ENCODE results near the gene ADAMTSL3. TPM values are rescaled to one million over a fixed set of nuclear protein-coding genes. Genes with fewer than 3 reads are reported as not detected.

The ADAMTSL3 gene
- total RNA-seq, 1 donor from 2014 or later, result 0.07 TPM

DNA sequence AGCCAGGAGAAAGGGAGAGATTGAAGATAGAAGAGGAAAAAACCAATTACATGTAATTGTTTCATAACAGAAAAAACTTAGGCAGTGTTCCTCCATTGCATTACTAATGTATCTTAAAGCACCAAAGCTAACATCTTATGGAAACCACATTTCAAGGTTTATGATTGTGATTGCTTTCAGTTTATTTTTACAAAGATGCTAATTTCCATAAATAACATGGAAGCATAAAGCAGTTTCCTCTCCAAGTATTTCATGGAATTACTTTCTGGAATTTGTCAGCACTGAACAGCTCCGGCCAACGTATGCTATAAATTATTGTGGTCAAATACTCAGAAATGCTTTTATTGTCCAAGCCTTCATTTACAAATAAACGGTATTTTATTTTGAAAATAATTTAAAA lies 11.6 kb downstream of the ADAMTSL3 start:
- Mint-ChIP-seq H3K4me3 (ENCODE audit: low read depth) (no peak overlapping the region), H3K9me3 (no peaks in the 10 kb centered on the region), H3K4me1 (ENCODE audit: low read depth) (no peaks in the 10 kb centered on the region), H3K36me3 (ENCODE audit: low read depth) (no peaks in the 10 kb centered on the region), H3K27me3 (ENCODE audit: low read depth) (peaks cover 3% of the 10 kb centered on the region), H3K27ac (no peak overlapping the region)
- DNase-seq (ENCODE audit: low spot score), result no peak
- intact Hi-C loops (cut with micrococcal nuclease), result no loop called here

GRCh38 chr15:83670672-83671229 lies 16.8 kb downstream of the ADAMTSL3 start:
- intact Hi-C loops (cut with micrococcal nuclease), result no loop called here
- no peaks in the 10 kb centered on the region for H3K36me3 Mint-ChIP-seq (ENCODE audit: low read depth)
- no peak overlapping the region for H3K4me3 Mint-ChIP-seq (ENCODE audit: low read depth)
- H3K9me3 Mint-ChIP-seq, result no peaks in the 10 kb centered on the region
- DNase-seq (ENCODE audit: low spot score), result no peak
- H3K27ac Mint-ChIP-seq, result no peak overlapping the region
- peaks cover 3% of the 10 kb centered on the region for H3K27me3 Mint-ChIP-seq (ENCODE audit: low read depth)
- no peaks in the 10 kb centered on the region for H3K4me1 Mint-ChIP-seq (ENCODE audit: low read depth)

GRCh38 chr15:83671603-83672002 lies 17.7 kb downstream of the ADAMTSL3 start:
- Mint-ChIP-seq H3K9me3 (peaks cover 4% of the 10 kb centered on the region), H3K4me3 (ENCODE audit: low read depth) (no peak overlapping the region), H3K36me3 (ENCODE audit: low read depth) (no peaks in the 10 kb centered on the region), H3K27ac (no peak overlapping the region), H3K27me3 (ENCODE audit: low read depth) (peaks cover 3% of the 10 kb centered on the region), H3K4me1 (ENCODE audit: low read depth) (peaks cover 4% of the 10 kb centered on the region)
- intact Hi-C loops (cut with micrococcal nuclease), result no loop called here
- DNase-seq (ENCODE audit: low spot score), result no peak

DNA sequence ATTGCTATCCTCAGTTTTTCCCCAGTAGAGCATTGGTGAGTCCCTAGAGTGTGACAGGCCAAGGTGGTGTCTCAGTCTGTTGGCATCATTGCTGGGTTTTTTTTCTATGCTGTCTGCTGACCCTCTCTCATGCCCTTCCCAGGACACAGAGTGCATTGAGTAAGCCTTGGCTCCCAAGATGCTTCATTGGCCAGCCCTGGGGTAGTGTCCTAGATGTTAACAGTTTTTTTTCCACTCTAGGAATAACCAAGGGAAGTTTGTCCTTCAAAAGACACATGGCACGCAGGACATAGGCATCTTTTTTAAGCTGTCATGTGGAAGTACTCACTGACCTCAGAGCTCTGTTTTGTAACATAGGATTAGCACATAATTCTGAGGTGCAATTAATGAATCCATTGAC lies 19.5 kb downstream of the ADAMTSL3 start:
- no peak overlapping the region for H3K4me3 Mint-ChIP-seq (ENCODE audit: low read depth)

DNA sequence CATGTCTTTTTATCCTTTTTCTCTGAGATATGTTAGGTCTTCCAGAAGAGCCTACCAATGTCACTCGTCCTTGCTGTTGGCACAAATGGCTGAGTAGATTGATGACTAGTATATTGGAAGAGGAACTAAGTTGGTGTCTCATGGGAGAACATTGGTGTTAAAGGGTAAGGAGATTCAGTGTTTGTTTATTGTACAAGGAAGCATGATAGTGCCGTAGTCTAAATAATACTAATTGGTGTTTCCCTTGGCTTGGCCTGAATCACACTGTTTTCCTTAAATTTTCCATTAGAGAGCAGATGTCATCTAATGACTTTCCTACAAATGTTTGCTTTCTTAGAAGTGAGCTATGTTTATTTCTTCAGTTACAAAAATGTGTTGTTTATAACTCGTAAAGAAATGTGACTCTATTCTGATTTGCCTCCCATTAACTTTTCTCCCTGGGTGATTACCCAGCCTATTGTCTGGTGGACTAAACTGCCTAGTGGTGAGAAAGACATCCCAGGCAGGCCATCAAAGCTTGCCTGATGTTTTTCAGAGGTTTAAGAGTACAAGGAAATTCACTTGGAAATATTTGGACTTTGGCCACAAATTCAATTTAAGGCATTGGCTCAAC lies 28.7 kb downstream of the ADAMTSL3 start:
- no peak for DNase-seq (ENCODE audit: low spot score)
- intact Hi-C loops (cut with micrococcal nuclease), result no loop called here
- Mint-ChIP-seq H3K9me3 (no peaks in the 10 kb centered on the region), H3K4me3 (ENCODE audit: low read depth) (no peak overlapping the region), H3K4me1 (ENCODE audit: low read depth) (no peaks in the 10 kb centered on the region), H3K36me3 (ENCODE audit: low read depth) (no peaks in the 10 kb centered on the region), H3K27me3 (ENCODE audit: low read depth) (no peaks in the 10 kb centered on the region), H3K27ac (no peak overlapping the region)

More for the DNA sequence above, 19.5 kb downstream of the ADAMTSL3 start:
- Mint-ChIP-seq H3K9me3 (peaks cover 4% of the 10 kb centered on the region), H3K4me1 (ENCODE audit: low read depth) (peaks cover 4% of the 10 kb centered on the region), H3K27me3 (ENCODE audit: low read depth) (no peaks in the 10 kb centered on the region), H3K27ac (no peak overlapping the region), H3K36me3 (ENCODE audit: low read depth) (no peaks in the 10 kb centered on the region)
- DNase-seq (ENCODE audit: low spot score), result no peak
- intact Hi-C loops (cut with micrococcal nuclease), result no loop called here

DNA sequence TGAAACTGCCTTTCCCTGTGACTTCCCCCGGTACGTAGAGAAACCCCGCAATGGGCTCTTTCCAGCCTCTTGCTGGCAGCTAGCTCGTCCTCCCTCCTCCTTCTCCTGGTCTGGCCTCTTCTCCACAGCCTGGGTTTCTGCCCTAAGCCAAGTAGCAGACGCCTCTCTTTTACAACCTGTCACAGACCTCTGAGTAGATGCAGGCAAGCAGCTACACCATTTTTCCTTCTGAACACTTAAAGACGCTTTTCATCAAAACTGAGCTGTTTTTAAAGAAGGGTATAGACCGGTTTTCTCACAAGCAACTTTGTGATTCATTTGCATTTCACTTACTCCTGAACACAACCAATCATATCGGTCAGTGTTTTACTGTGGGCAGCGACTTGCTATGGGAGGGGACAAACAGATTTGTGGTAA lies 32.0 kb downstream of the ADAMTSL3 start:
- no peak for DNase-seq (ENCODE audit: low spot score)
- H3K4me1 Mint-ChIP-seq (ENCODE audit: low read depth), result no peaks in the 10 kb centered on the region
- H3K36me3 Mint-ChIP-seq (ENCODE audit: low read depth), result no peaks in the 10 kb centered on the region
- H3K9me3 Mint-ChIP-seq, result no peaks in the 10 kb centered on the region
- H3K27me3 Mint-ChIP-seq (ENCODE audit: low read depth), result peaks cover 2% of the 10 kb centered on the region
- H3K27ac Mint-ChIP-seq, result no peak overlapping the region
- no peak overlapping the region for H3K4me3 Mint-ChIP-seq (ENCODE audit: low read depth)
- intact Hi-C loops (cut with micrococcal nuclease), result no loop called here

- intact Hi-C loops (cut with micrococcal nuclease), result no loop called here
- no peak overlapping the region for H3K4me3 Mint-ChIP-seq (ENCODE audit: low read depth)
- no peaks in the 10 kb centered on the region for H3K4me1 Mint-ChIP-seq (ENCODE audit: low read depth)
- H3K27ac Mint-ChIP-seq, result no peak overlapping the region
- DNase-seq (ENCODE audit: low spot score), result no peak
- H3K36me3 Mint-ChIP-seq (ENCODE audit: low read depth), result no peaks in the 10 kb centered on the region
- peaks cover 2% of the 10 kb centered on the region for H3K27me3 Mint-ChIP-seq (ENCODE audit: low read depth)
- no peaks in the 10 kb centered on the region for H3K9me3 Mint-ChIP-seq
Observed at GRCh38 chr15:83688201-83688600, 34.3 kb downstream of the ADAMTSL3 start.

DNA sequence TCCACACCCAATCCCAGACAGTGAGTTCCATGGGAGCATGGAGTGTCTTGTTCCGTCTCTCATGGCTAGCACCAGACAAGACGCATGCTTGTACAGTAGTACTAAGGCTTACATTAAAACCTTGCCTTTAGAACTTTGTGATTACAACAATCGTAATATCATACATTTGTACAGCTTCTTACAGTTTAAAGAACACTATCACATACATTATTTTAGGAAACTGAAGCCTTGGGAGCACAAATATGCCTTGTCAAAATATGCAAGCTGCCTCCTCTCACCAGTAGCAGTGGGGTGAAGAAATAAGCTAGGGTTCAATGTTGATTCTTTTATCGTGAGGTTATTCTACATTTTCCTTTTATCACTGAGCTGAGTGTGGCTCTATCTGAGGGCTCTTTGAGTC lies 36.8 kb downstream of the ADAMTSL3 start:
- H3K27me3 Mint-ChIP-seq (ENCODE audit: low read depth), result peaks cover 2% of the 10 kb centered on the region
- H3K4me1 Mint-ChIP-seq (ENCODE audit: low read depth), result no peaks in the 10 kb centered on the region
- intact Hi-C loops (cut with micrococcal nuclease), result no loop called here
- no peak for DNase-seq (ENCODE audit: low spot score)
- no peak overlapping the region for H3K4me3 Mint-ChIP-seq (ENCODE audit: low read depth)
- H3K9me3 Mint-ChIP-seq, result no peaks in the 10 kb centered on the region
- no peak overlapping the region for H3K27ac Mint-ChIP-seq
- H3K36me3 Mint-ChIP-seq (ENCODE audit: low read depth), result no peaks in the 10 kb centered on the region

DNA sequence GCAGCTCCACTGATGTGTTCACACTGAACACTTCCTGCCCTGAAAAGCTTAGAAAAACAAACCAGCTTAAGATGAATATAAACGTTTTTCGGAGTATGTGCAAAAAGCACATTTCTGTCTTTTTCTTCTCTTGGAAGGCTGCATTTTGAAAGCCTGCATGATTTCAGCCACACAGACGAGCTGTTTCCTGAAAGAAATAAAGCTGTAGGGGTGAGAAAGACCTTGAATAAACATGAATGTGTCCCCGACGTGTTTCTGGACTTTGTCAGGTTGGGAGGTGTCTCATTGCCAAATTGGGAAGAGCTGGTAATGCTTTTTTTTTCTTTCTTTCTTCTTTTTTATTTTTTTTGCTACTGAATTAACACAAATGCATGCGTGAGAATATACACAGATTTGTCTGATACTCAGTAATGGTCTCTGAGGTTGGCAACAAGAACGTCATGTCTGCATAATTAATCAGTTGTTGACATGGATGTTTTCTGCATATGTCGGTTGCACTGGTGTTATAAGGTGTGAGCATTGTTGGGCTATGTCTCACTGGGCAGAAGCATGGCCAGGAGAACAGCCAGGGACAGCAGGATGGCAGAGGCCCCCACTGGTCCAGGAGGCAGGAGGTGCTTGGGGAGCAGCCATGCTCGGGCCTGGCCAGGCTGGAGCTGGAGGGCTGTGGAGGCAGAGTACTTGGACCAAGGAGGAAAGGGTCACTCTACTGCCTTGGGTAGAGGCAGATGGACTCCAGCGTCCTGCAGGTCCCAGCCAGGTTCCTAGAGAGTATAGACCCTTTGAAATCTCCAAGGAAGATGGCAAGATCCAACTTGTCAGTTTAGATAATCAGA lies 39.0 kb downstream of the ADAMTSL3 start:
- H3K36me3 Mint-ChIP-seq (ENCODE audit: low read depth), result no peaks in the 10 kb centered on the region
- H3K9me3 Mint-ChIP-seq, result no peaks in the 10 kb centered on the region
- H3K4me3 Mint-ChIP-seq (ENCODE audit: low read depth), result no peak overlapping the region
- intact Hi-C loops (cut with micrococcal nuclease), result no loop called here
- H3K27me3 Mint-ChIP-seq (ENCODE audit: low read depth), result peaks cover 2% of the 10 kb centered on the region
- H3K4me1 Mint-ChIP-seq (ENCODE audit: low read depth), result no peaks in the 10 kb centered on the region
- no peak for DNase-seq (ENCODE audit: low spot score)
- H3K27ac Mint-ChIP-seq, result no peak overlapping the region

DNA sequence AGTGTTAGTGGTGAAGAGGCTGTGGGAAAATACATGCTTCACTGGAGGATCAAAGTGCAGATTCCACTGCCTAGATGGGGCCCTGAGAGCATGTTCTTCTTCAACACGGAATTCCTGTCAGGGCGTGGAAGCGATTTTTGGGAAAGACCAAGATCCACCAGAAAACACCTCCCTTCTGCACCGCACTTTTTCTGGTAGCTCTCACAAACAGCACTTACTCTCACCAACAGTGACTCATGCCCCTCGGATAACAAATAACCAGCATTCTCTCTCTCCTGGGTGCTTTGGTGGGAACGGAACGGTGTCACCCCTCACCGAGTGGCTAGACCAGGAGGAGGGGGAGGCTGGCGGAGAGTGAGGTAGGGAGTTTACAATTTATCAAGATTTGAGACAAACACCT lies 40.1 kb downstream of the ADAMTSL3 start:
- DNase-seq (ENCODE audit: low spot score), result no peak
- no peak overlapping the region for H3K27ac Mint-ChIP-seq
- peaks cover 2% of the 10 kb centered on the region for H3K27me3 Mint-ChIP-seq (ENCODE audit: low read depth)
- H3K9me3 Mint-ChIP-seq, result no peaks in the 10 kb centered on the region
- H3K36me3 Mint-ChIP-seq (ENCODE audit: low read depth), result no peaks in the 10 kb centered on the region
- H3K4me3 Mint-ChIP-seq (ENCODE audit: low read depth), result no peak overlapping the region
- no peaks in the 10 kb centered on the region for H3K4me1 Mint-ChIP-seq (ENCODE audit: low read depth)
- intact Hi-C loops (cut with micrococcal nuclease), result no loop called here

DNA sequence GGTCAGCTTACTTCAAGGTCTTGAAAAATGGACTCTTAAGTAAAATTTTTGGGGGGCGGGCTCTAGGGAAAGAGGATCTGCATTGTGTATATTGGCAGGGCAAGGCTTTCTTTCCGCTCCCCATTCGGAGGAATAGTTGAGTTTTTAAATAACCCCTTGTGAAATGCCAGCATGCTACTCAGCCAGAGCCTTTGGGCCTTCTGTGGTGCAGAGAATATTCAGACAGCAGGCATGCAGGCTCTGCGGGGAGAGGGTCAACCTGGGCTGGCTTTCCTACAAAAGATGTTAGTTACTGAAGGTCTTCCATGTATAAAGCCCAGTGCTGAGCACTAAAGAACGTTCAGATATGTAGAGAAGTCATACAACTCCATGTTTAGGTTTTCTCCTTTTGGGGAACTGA lies 40.6 kb downstream of the ADAMTSL3 start:
- Mint-ChIP-seq H3K36me3 (ENCODE audit: low read depth) (no peaks in the 10 kb centered on the region), H3K27ac (no peak overlapping the region), H3K27me3 (ENCODE audit: low read depth) (peaks cover 2% of the 10 kb centered on the region), H3K4me3 (ENCODE audit: low read depth) (no peak overlapping the region), H3K9me3 (no peaks in the 10 kb centered on the region), H3K4me1 (ENCODE audit: low read depth) (no peaks in the 10 kb centered on the region)
- intact Hi-C loops (cut with micrococcal nuclease), result no loop called here
- DNase-seq (ENCODE audit: low spot score), result no peak

DNA sequence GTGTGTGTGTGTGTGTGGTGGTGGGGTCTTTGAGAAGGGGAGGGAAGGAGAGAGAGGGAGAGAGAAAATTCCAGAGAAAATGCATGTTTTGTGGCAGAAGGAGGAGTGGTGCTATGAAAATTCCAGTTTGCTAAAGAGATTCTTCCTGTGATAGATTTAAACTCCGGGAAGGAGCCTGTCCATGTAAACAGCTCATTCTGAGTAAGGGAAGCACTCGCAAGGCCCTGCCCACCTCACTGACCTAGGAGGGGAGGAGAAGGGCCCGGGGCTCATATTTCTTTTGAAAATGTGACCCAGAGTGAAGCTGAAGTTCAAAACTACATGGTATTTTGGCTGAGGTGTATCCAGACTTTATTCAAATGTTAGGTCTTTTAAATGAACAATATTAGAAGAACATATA lies 41.3 kb downstream of the ADAMTSL3 start:
- H3K9me3 Mint-ChIP-seq, result no peaks in the 10 kb centered on the region
- H3K4me1 Mint-ChIP-seq (ENCODE audit: low read depth), result no peaks in the 10 kb centered on the region
- intact Hi-C loops (cut with micrococcal nuclease), result no loop called here
- peaks cover 1% of the 10 kb centered on the region for H3K27me3 Mint-ChIP-seq (ENCODE audit: low read depth)
- H3K36me3 Mint-ChIP-seq (ENCODE audit: low read depth), result no peaks in the 10 kb centered on the region
- DNase-seq (ENCODE audit: low spot score), result no peak
- H3K4me3 Mint-ChIP-seq (ENCODE audit: low read depth), result no peak overlapping the region
- H3K27ac Mint-ChIP-seq, result no peak overlapping the region

DNA sequence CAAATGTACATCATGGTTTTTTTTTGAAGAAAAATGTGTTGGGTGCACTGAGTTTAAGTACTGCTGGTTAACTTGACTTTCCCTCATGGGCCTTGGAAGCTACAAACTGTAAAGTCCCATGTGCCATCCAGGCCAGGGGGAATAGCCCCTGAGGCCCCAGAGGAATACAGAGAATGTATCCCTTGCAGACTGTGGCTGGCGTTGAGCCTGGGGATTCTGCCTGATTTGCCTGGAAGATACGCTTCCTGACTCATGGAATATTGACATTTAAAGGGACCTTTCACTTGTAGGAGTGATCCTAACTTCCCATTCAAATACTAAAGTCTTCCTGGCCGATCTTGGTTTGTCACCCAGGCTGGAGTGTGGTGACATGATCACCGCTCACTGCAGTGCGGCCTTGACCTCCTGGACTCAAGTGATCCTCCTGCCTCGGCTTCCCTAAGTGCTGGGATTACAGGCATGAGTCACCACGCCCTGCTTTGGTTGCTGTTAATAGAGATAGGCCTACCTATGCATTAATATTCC lies 42.0 kb downstream of the ADAMTSL3 start:
- intact Hi-C loops (cut with micrococcal nuclease), result no loop called here
- DNase-seq (ENCODE audit: low spot score), result no peak
- Mint-ChIP-seq H3K4me1 (ENCODE audit: low read depth) (no peaks in the 10 kb centered on the region), H3K4me3 (ENCODE audit: low read depth) (no peak overlapping the region), H3K27me3 (ENCODE audit: low read depth) (no peaks in the 10 kb centered on the region), H3K36me3 (ENCODE audit: low read depth) (no peaks in the 10 kb centered on the region), H3K9me3 (no peaks in the 10 kb centered on the region), H3K27ac (no peak overlapping the region)

Data from activated T-helper 2 cell treated with anti-CD3 and anti-CD28 coated beads, Interferon-gamma antibody, Interleukin-2, Interleukin-4, amounts not matched to agents 10 μg/mL and 5 μg/mL and 100 μg/mL, durations not matched to agents 14 hours and 24 hours and 36 hours (primary cell).